GM19023 (cell line): ENCODE results near the gene STK24.
"Not testable (repeated sequence)": the region's sequence is repeated elsewhere in the genome, so short reads cannot be mapped to it uniquely, and the experiment has no call there.

Experiments
- ATAC-seq: cut with Tn5 transposase; IDR thresholded peaks from one replicate; pipeline ENCODE4 v1.9.1; 2021; ENCODE audit warnings: mild to moderate bottlenecking, moderate library complexity; ENCODE audit not compliant: unreplicated experiment

The STK24 gene

DNA sequence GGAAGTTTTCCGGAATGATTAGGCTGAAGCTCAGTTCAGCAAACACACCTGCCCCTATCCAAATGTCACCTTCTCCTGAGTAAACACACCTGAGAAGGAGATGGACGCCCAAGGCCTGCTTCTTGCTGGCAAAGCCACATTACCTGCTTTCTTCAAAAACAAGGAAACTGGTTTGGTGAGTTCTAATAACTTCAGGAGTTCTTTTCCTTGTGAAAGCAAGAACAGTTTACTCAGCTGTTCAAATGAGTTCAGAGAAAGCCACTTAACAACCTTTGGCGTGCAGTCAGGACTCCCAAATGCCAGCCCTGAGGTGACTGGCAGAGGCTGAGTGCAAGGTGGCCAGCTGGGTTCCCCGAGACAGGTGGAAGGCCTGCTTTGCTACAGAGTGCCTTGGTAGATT is 160.5 kb downstream of the STK24 start:
- no peak for ATAC-seq

DNA sequence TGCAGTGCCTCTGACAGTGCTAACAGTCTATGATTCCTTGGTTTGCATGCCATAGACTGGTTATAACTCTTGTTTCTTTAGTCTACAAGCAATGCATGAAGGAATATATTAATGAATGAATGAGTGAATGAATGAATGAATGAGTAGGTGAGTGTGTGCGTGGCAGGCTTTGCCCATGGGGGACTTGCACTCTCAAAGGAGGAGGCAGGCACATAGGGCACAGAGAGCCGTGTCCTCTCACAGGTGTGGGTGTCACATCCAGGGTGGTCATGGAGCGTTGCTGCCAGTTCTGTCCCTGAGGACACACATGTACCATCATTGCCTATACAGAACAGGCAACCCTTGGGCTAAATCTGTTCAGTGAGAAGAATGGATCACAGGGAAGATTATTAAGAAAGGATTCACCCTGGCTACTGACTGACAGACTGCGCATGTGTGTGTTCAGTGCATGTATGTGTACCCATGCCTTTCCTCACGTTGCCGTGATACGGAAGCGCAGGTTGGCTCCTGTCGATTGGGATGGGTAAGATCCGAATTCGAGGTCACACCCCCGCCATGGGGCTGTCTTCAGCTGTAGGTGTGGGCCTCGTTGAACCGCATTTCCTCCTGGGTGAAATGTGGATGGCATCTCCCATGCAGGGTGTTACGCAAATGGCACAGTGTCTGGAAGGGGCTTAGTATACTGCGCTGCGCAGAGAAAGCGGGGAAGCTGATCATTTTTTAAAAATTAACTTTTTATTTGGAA is 161.4 kb downstream of the STK24 start:
- no peak for ATAC-seq

DNA sequence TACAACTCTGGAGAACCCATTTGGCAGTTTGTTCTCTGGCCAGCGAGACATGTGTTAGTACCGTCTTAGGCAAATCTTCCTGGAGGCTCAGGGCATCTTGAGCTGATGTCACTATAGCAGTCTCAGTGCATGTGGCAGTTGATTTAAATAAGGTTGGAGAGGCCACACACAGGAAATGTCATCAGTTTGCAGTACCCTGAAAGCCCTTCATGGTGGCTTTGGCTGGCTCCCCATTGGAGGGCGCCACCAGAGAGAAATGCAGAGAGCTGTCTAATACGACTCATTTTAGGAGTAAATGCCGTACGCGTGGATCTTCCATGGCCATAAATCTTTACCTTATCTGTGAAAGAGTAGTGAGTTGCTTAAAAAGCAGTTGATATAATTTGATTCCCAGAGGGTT is 163.1 kb downstream of the STK24 start:
- no peak for ATAC-seq

DNA sequence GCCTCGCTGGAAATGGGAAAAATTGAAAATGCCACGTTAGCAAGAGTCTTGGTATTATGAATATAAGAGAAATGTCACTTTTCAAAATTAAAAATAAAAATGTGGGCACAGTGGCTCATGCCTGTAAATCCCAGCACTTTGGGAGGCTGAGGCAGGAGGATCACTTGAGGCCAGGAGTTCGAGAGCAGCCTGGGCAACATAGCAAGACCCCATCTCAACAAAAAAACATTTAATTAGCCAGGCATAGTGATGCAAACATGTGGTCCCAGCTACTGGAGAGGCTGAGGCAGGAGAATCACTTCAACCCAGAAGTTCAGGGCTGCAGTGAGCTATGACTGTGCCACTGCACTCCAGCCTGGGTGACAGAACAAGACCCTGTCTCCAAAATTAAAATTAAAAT is 163.6 kb downstream of the STK24 start:
- ATAC-seq = not testable (repeated sequence)

GRCh38 chr13:98411617-98412265 is 165.2 kb downstream of the STK24 start:
- ATAC-seq = no peak

DNA sequence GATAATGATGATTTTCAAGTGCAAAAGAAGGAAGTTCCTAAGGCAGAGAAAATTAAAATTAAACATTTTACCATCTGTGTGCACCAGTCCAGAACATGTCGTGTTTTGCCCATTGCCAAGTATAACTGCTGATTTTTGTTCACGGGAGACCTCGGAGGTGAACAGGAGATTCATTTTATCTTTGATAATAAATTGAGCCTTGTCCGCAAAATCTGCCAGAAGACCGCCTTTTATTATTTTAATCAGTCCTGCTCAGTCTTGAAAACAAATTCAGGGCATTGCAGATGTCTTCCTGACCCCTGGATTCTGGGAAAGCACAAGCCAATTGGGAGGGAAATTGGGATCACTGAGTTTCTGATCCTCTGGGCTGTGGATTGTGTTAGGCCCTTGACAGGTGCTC is 165.9 kb downstream of the STK24 start:
- ATAC-seq = no peak

DNA sequence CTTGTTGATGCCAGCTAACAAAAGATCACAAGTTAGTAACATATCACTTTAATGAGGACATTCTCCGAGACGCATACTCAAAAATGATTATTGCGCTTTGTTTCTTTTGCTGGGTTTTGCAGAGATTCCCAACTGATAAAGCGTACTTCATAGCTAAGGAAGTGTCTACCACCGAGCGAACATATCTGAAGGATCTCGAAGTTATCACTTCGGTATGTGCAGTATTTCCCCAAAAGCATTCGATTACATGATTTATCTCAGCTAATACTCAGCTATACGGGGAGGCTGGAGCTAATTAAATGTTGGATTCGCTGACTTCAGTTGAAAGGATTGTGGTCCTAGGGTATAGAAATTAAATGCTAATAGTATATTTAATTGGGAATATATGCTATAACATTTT is 166.3 kb downstream of the STK24 start:
- no peak for ATAC-seq

DNA sequence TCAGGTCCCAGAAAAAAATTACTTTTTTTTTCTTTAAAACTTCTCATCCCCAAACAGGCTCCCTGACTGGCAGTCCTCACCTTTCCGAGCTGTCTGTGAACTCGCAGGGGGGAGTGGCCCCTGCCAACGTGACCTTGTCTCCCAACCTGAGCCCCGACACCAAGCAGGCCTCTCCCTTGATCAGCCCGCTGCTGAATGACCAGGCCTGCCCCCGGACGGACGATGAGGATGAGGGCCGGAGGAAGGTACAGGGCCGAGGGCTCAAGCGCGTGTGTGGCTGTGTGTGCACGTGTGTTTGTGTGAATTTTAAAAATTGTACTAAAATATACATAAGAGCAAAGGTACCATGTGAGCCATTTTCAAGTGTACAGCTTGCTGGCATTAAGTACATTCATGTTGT is 167.6 kb downstream of the STK24 start:
- no peak for ATAC-seq

DNA sequence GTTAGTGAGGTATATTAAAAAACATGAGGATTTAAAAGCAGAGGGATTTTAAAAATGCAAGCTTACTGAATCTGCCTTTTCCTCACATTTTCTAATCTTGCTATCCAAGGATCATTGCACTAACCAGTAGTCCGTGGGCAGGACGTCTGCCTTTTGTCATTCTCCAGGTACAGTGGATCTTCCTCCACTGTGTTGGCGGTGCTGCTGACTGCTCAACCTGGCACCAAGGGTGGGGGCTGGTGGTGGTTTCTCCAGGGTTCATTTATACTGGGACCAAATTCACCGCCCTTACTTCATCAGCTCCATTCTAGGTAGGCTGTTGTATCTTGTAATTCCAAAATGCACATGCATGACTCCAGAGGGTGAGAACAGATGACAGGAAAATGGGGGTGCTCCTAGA is 169.3 kb downstream of the STK24 start:
- no peak for ATAC-seq

GRCh38 chr13:98406971-98407370 is 169.9 kb downstream of the STK24 start:
- no peak for ATAC-seq

- no peak for ATAC-seq
These were observed 170.5 kb downstream of the STK24 start for GRCh38 chr13:98406427-98406826.

DNA sequence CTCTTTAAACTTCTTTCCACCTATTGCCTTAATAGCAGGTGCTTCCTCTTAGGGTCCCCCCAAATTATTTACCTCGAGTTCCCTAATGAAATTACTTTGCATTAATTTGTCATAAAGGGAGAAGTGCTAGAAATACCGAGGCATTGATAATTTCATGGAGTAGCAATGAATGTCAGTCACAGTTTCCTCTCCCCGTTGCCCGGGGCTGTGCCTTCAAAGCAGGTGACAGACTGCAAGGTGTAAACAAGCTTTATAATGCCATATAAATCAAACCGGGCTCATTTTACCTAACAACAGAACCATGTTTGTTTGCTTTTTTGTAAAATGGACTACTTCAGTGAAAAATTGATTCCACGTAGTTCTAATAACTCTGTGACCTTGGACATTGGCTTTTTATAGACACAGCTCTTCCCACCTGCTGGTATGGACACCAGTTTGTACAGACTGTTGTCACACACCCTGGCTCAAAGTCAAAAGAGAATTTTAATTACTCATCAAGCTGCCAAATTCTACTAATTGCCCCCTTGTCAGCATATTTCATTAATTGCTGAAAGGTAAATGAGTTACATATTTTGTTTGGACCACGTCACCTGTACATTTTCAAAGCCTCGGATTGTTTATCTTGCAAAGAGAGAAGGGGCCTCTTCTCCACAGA is 171.1 kb downstream of the STK24 start:
- ATAC-seq = no peak

DNA sequence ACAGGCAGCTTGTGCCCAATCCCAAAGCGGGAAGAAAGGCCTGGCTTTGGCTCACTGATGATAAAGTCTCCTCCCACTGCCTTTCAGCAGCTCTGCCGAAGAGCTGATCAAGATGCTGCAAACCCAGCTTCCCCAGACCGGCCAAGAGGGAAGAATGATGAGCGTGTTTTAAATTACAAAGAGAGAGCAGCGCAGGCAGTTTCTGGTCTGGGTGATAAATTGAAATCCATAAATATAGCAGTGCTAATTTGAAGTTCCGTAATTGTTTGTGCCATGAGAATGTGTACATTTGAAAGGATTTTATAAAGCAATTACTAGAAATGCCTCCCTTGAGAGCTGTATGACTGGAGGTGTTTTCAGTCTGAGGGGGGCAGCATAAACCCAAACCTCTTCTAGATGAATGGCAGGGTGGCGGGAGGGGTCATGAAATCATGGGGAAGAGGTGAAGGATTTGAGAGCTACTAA is 171.8 kb downstream of the STK24 start:
- ATAC-seq = no peak

GRCh38 chr13:98403076-98403475 is 173.8 kb downstream of the STK24 start:
- no peak for ATAC-seq

- ATAC-seq = no peak
These were observed 175.0 kb downstream of the STK24 start for GRCh38 chr13:98401934-98402333.

- no peak for ATAC-seq
These were observed 177.2 kb downstream of the STK24 start for GRCh38 chr13:98399756-98400155.

DNA sequence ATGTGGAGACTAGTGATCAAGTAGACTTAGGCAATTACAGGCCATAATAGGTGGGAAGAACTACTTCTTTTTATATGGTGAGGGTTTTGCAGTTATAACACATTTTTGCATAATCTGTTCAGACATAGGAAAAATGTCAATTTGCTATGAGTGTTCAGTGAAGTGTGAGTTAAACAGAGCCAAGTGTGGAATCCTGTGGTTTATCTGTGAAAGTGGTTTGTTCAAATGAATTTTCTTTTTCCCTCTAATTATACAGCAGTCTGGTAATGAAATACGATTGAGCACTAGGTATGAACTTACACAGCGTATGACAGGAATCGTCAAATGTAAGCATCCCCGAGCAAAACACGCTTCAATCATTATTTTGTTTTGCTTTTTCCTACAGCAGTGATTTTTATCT is 178.3 kb downstream of the STK24 start:
- no peak for ATAC-seq

GRCh38 chr13:98397861-98398260 is 179.0 kb downstream of the STK24 start:
- no peak for ATAC-seq

DNA sequence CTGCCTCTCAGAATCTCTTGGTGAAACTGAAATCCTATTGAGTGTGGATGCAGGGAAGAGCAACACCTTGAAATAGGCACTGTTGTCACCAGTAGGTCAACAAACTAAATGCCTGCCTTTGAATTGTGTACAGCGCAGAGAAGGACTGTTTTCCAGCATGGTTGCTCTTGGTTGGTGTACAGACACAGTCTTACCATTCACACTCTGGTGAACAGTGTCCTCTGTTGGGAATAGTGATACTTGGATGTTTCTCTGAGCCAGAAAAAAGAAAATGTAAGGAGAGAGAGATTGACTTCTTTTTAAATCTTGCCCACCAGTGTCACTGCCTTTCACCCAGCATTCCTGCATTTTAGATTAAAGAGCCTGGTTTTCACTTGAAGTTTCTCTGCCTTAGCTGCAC is 179.7 kb downstream of the STK24 start:
- no peak for ATAC-seq

- no peak for ATAC-seq
These were observed 180.7 kb downstream of the STK24 start for GRCh38 chr13:98396071-98396710.
